ENCODE data around the gene LRTM2. TPM values are rescaled to one million over a fixed set of nuclear protein-coding genes. Genes with fewer than 3 reads are reported as not detected.

LRTM2 gene
- total RNA-seq, 4 donors from 2014 or later = not detected

DNA sequence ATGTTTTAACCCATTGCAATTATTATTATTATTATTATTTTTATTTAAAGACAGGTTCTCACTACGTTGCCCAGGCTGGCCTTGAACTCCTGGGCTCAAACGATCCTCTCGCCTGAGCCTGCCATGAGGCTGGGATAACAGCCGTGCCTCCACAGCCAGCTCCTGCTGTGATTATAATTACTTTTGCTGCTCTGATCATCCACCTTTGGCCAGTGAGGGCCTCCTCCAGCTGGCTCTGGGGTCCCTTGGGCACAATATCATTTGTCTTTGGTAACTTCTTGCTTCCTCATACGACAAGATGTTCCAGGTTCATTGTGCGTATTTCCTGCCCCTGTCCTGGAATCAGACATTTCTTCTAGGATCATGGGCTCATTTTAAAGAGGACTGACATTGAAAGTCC is 28.4 kb downstream of the LRTM2 start:
- Histone ChIP-seq H3K9me3 (no peaks in the 10 kb centered on the region), H3K36me3 (no peaks in the 10 kb centered on the region), H3K4me3 (no peak overlapping the region), H3K27ac (no peak overlapping the region), H3K27me3 (peaks cover 13% of the 10 kb centered on the region), H3K4me1 (no peaks in the 10 kb centered on the region)
- ATAC-seq = no peak
- 37 to 81% methylated on average over 2 to 6 of the region's 6 CpGs for WGBS, 2 donors (ENCODE audit: low coverage in 1 of 2)
- TF ChIP-seq, protein P1, sequence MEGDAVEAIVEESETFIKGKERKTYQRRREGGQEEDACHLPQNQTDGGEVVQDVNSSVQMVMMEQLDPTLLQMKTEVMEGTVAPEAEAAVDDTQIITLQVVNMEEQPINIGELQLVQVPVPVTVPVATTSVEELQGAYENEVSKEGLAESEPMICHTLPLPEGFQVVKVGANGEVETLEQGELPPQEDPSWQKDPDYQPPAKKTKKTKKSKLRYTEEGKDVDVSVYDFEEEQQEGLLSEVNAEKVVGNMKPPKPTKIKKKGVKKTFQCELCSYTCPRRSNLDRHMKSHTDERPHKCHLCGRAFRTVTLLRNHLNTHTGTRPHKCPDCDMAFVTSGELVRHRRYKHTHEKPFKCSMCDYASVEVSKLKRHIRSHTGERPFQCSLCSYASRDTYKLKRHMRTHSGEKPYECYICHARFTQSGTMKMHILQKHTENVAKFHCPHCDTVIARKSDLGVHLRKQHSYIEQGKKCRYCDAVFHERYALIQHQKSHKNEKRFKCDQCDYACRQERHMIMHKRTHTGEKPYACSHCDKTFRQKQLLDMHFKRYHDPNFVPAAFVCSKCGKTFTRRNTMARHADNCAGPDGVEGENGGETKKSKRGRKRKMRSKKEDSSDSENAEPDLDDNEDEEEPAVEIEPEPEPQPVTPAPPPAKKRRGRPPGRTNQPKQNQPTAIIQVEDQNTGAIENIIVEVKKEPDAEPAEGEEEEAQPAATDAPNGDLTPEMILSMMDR (IDR thresholded peaks at IDR 0.05) = no peak
- no peak for TF ChIP-seq EP300 (IDR thresholded peaks at IDR 0.05)
- TF ChIP-seq POLR2A (IDR thresholded peaks at IDR 0.05) = no peak

DNA sequence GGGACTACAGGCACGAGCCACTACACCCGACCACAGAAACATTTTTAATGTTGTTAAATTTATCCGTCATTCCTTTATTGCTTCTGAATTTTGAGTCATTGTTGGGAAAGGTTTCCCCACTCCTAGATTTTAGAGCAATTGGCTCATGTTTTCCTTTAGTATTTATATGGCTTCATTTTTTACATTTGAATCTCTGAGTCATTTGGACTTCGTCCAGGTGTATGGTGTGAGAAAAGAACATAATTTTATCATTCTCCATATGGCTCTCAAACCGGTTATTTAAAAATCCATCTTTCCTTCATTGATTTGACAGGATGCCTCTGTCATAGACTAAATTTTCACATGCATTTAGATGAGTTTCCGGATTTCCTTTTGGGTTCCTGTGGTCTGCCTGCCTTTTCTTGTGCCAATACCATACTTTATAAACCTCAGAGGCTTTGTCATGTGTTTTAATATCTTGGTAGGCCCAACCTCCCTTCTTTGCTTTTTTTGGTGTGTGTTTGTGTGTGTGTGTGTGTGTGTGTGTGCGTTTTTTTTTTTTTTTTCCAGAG is 30.9 kb downstream of the LRTM2 start:
- 54 to 63% methylated on average over 6 to 7 of the region's 7 CpGs for WGBS, 2 donors (ENCODE audit: low coverage in 1 of 2)
- H3K27ac ChIP-seq = no peak overlapping the region
- H3K4me3 ChIP-seq = no peak overlapping the region
- TF ChIP-seq EP300 (IDR thresholded peaks at IDR 0.05) = no peak
- TF ChIP-seq, protein P1 (IDR thresholded peaks at IDR 0.05) = no peak
- no peak for TF ChIP-seq POLR2A (IDR thresholded peaks at IDR 0.05)
- TF ChIP-seq POLR2AphosphoS5 (IDR thresholded peaks at IDR 0.05) = no peak
- H3K9me3 ChIP-seq = peaks cover 0 to 16% (median 0%) of the 10 kb centered on the region in 3 donors
- H3K4me1 ChIP-seq = no peaks in the 10 kb centered on the region
- ATAC-seq = no peak
- H3K36me3 ChIP-seq = no peaks in the 10 kb centered on the region
- H3K27me3 ChIP-seq = no peaks in the 10 kb centered on the region

DNA sequence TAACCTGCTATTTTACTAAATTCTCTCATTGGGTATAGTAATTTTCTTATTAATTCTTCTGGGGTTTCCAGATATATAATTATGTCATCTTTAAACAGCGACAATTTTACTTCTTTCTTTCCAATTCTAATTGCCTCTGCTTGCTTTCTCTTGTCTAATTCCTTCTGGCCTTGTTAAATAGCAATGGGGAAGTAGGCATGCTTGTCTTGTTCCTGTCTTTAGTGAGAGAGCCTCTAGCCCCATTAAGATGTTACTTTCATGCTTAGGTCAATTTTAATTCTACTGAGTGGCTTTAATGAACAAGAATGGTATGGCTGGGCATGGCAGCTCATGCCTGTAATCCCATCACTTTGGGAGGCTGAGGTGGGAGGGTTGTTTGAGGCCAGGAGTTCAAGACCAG is 31.7 kb downstream of the LRTM2 start:
- Histone ChIP-seq H3K9me3 (peaks cover 0 to 24% (median 0%) of the 10 kb centered on the region in 3 donors), H3K27ac (no peak overlapping the region), H3K27me3 (no peaks in the 10 kb centered on the region), H3K36me3 (no peaks in the 10 kb centered on the region), H3K4me1 (no peaks in the 10 kb centered on the region), H3K4me3 (no peak overlapping the region)
- no peak for TF ChIP-seq POLR2A (IDR thresholded peaks at IDR 0.05)
- TF ChIP-seq EP300 (IDR thresholded peaks at IDR 0.05) = no peak
- TF ChIP-seq POLR2AphosphoS5 (IDR thresholded peaks at IDR 0.05) = no peak
- TF ChIP-seq, protein P1 (IDR thresholded peaks at IDR 0.05) = no peak
- no peak for ATAC-seq
- 71 to 100% methylated on average over 1 of the region's 1 CpG for WGBS, 2 donors (ENCODE audit: low coverage in 1 of 2)

DNA sequence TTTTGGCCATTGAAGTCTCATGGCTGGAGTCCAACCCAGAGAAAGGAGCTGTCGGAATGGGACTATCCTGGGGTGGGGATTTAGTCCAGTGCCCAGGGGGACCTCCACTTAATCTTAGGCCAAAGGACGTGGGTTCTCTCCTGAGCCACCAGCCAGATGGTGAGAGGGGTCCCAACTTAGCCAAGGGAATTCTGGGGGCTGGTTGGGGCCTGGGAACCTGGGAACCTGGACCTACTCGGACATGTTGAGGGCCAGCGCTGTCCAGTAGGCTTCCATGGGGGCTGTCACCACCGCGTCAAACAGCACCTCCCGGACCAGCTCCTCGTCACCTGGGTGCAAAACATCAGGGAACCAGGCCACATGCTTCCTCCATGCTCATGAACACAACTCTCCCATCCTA is 33.4 kb downstream of the LRTM2 start:
- Histone ChIP-seq H3K27ac (no peak overlapping the region), H3K27me3 (peaks cover 10% of the 10 kb centered on the region), H3K4me1 (no peaks in the 10 kb centered on the region), H3K4me3 (no peak overlapping the region), H3K9me3 (peaks cover 0 to 24% (median 0%) of the 10 kb centered on the region in 3 donors), H3K36me3 (no peaks in the 10 kb centered on the region)
- 93% methylated on average over 5 of the region's 8 CpGs; no CpG with 5 or more reads in 1 of the 2 donors for WGBS, 2 donors (ENCODE audit: low coverage in 1 of 2)
- no peak for ATAC-seq
- TF ChIP-seq, protein P1 (IDR thresholded peaks at IDR 0.05) = no peak
- TF ChIP-seq POLR2AphosphoS5 (IDR thresholded peaks at IDR 0.05) = no peak
- no peak for TF ChIP-seq EP300 (IDR thresholded peaks at IDR 0.05)
- TF ChIP-seq POLR2A (IDR thresholded peaks at IDR 0.05) = no peak

DNA sequence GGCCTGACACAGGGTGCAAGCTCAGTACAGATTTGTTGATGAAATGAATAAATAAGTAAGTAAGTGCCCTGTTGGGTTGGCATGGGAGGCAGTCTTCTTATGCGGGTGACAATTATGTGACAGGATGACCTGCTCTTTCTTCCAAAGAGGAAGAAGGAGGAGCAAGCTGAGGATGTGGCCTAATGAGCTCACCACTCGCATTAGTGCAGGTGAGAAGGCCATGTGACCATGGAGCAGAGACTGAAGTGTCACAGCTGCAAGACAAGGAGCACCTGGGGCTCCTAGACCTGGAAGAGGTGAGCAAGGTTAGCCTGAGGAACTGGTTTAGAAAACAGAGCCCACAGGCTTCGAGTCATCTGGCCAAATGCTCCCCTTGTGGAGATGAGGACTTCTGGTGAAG is 34.9 kb downstream of the LRTM2 start:
- Histone ChIP-seq H3K27me3 (peaks cover 11% of the 10 kb centered on the region), H3K36me3 (no peaks in the 10 kb centered on the region), H3K4me3 (no peak overlapping the region), H3K9me3 (peaks cover 0 to 24% (median 0%) of the 10 kb centered on the region in 3 donors), H3K27ac (no peak overlapping the region), H3K4me1 (no peaks in the 10 kb centered on the region)
- 67 to 78% methylated on average over 2 to 3 of the region's 3 CpGs for WGBS, 2 donors (ENCODE audit: low coverage in 1 of 2)
- ATAC-seq = no peak
- TF ChIP-seq, protein P1 (IDR thresholded peaks at IDR 0.05) = no peak
- no peak for TF ChIP-seq POLR2A (IDR thresholded peaks at IDR 0.05)
- no peak for TF ChIP-seq POLR2AphosphoS5 (IDR thresholded peaks at IDR 0.05)
- TF ChIP-seq EP300 (IDR thresholded peaks at IDR 0.05) = no peak

All from gastroesophageal sphincter (tissue), 4 donors.